ENCODE data around the gene NCF4. TPM values are rescaled to one million over a fixed set of nuclear protein-coding genes. Genes with fewer than 3 reads are reported as not detected.

The NCF4 gene
- total RNA-seq, 1 donor from 2014 or later: 15.6 TPM

DNA sequence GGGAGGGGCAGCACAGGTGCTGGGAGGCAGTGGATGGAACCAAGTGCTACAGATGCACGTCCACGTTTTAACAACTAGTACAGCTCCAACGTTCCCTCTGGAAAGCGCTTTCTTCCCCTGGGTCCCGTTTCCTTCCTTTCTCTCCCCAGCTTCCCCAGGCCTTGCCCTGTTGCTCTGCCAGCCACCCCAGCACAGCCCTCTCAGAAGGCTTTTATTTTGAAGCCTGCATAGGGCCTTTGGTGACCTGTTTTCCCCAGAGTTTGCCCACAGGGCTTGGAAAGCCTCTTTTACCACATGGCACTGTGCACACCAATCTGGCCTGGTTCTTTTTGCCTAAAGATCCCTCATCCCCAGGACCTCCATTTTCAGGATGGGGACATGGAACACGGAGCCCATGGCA, 13.9 kb upstream of the NCF4 start:
- peaks cover 20% of the 10 kb centered on the region for H3K27me3 Mint-ChIP-seq (ENCODE audit: insufficient read depth)
- intact Hi-C loops (cut with micrococcal nuclease): no loop called here
- H3K9me3 Mint-ChIP-seq: no peaks in the 10 kb centered on the region
- no peak for DNase-seq (ENCODE audit: low spot score)
- no peak overlapping the region for H3K4me3 Mint-ChIP-seq
- no peak overlapping the region for H3K27ac Mint-ChIP-seq
- no peaks in the 10 kb centered on the region for H3K36me3 Mint-ChIP-seq (ENCODE audit: low read depth)
- no peaks in the 10 kb centered on the region for H3K4me1 Mint-ChIP-seq (ENCODE audit: low read depth)

- no peaks in the 10 kb centered on the region for H3K9me3 Mint-ChIP-seq
- H3K4me1 Mint-ChIP-seq (ENCODE audit: low read depth): peaks cover 8% of the 10 kb centered on the region
- H3K27ac Mint-ChIP-seq: no peak overlapping the region
- H3K36me3 Mint-ChIP-seq (ENCODE audit: low read depth): no peaks in the 10 kb centered on the region
- intact Hi-C loops (cut with micrococcal nuclease): no loop called here
- no peak for DNase-seq (ENCODE audit: low spot score)
- H3K4me3 Mint-ChIP-seq: no peak overlapping the region
- H3K27me3 Mint-ChIP-seq (ENCODE audit: insufficient read depth): peaks cover 15% of the 10 kb centered on the region
Measured at GRCh38 chr22:36850056-36850455, 10.8 kb upstream of the NCF4 start.

- H3K27me3 Mint-ChIP-seq (ENCODE audit: insufficient read depth): peaks cover 15% of the 10 kb centered on the region
- H3K36me3 Mint-ChIP-seq (ENCODE audit: low read depth): no peaks in the 10 kb centered on the region
- H3K4me1 Mint-ChIP-seq (ENCODE audit: low read depth): peaks cover 8% of the 10 kb centered on the region
Measured at GRCh38 chr22:36850682-36851081, 10.1 kb upstream of the NCF4 start.

GRCh38 chr22:36852056-36852973, 8.5 kb upstream of the NCF4 start:
- Mint-ChIP-seq H3K27me3 (ENCODE audit: insufficient read depth) (peaks cover 12% of the 10 kb centered on the region), H3K9me3 (no peaks in the 10 kb centered on the region), H3K4me1 (ENCODE audit: low read depth) (peaks cover 22% of the 10 kb centered on the region), H3K4me3 (no peak overlapping the region), H3K36me3 (ENCODE audit: low read depth) (no peaks in the 10 kb centered on the region), H3K27ac (peak overlapping the region; percentile 47)
- DNase-seq (ENCODE audit: low spot score): no peak
- intact Hi-C loops (cut with micrococcal nuclease): no loop called here

More at GRCh38 chr22:36850682-36851081, 10.1 kb upstream of the NCF4 start:
- no peak for DNase-seq (ENCODE audit: low spot score)
- intact Hi-C loops (cut with micrococcal nuclease): no loop called here
- no peak overlapping the region for H3K27ac Mint-ChIP-seq
- no peak overlapping the region for H3K4me3 Mint-ChIP-seq
- no peaks in the 10 kb centered on the region for H3K9me3 Mint-ChIP-seq

DNA sequence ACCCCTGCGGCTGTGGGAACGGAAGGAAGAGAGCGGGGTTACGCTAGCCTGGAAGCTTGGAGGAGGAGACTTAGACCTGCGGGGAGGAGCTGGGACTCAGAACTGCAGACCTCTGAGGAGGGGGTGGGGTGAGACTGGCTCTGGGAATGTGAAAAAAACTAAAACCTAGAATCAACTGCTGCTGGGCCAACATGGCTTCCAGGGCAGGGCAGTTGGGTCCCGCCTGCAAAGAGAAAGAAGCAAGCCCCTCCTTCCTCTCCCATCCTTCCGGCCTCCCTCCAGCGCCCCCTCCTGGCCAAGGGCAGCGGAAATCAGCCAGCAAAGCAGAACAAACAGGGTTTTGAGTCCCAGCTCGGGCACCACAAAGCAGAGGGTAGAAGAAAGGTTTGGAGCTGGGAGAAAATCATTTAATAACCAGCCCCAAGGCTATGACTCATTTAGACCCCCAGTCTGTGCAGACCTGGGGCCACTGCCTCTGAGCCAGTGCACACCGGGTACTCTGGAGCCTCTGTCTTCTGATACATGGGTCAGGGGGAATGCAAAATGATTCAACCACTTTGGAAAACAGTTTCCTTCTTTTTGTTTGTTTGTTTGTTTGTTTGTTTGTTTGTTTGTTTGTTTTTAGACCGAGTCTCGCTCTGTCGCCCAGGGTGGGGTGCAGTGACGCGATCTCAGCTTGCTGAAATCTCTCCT, 7.3 kb upstream of the NCF4 start:
- H3K9me3 Mint-ChIP-seq: no peaks in the 10 kb centered on the region
- H3K27ac Mint-ChIP-seq: peak overlapping the region; percentile 73
- intact Hi-C loops (cut with micrococcal nuclease): no loop called here
- peaks cover 12% of the 10 kb centered on the region for H3K27me3 Mint-ChIP-seq (ENCODE audit: insufficient read depth)
- H3K36me3 Mint-ChIP-seq (ENCODE audit: low read depth): no peaks in the 10 kb centered on the region
- H3K4me1 Mint-ChIP-seq (ENCODE audit: low read depth): peaks cover 32% of the 10 kb centered on the region
- H3K4me3 Mint-ChIP-seq: peak overlapping the region; percentile 11
- DNase-seq (ENCODE audit: low spot score): peak; percentile 82

DNA sequence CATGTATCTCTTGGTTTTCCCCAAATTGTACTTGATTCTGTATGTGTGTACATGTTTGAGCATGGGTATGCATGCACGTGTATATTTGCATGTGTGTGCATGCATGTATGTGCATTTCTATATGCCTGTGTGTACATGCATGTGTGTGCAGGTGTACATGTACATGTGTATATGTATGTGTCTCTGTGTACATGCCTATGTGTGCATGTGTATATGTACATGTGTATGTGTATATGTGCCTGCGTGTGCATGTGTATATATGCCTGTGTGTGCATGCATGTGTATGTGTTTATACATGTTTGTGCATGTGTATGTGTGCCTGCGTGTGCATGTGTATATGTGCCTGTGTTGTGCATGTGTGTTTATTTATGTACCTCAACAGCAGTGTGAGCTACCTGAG, 5.3 kb upstream of the NCF4 start:
- DNase-seq (ENCODE audit: low spot score): no peak
- no peaks in the 10 kb centered on the region for H3K36me3 Mint-ChIP-seq (ENCODE audit: low read depth)
- no peaks in the 10 kb centered on the region for H3K9me3 Mint-ChIP-seq
- intact Hi-C loops (cut with micrococcal nuclease): loop anchor here (5.0 kb wide), 1 partner anchor 47 kb away; no protein-coding TSS in a partner anchor
- no peak overlapping the region for H3K4me3 Mint-ChIP-seq
- H3K4me1 Mint-ChIP-seq (ENCODE audit: low read depth): peaks cover 50% of the 10 kb centered on the region
- no peak overlapping the region for H3K27ac Mint-ChIP-seq
- peaks cover 2% of the 10 kb centered on the region for H3K27me3 Mint-ChIP-seq (ENCODE audit: insufficient read depth)

- Mint-ChIP-seq H3K4me3 (peak overlapping the region; percentile 58), H3K27ac (peak overlapping the region; percentile 73), H3K9me3 (no peaks in the 10 kb centered on the region), H3K36me3 (ENCODE audit: low read depth) (no peaks in the 10 kb centered on the region), H3K27me3 (ENCODE audit: insufficient read depth) (peaks cover under 1% of the 10 kb centered on the region), H3K4me1 (ENCODE audit: low read depth) (peaks cover 56% of the 10 kb centered on the region)
- intact Hi-C loops (cut with micrococcal nuclease): loop anchor here (1.0 to 5.0 kb wide), 9 partner anchors 18 to 343 kb away; partner anchors contain the start of gene IFT27
- DNase-seq (ENCODE audit: low spot score): peak; percentile 90
Measured at GRCh38 chr22:36856121-36856791, 4.5 kb upstream of the NCF4 start.

- no peak overlapping the region for H3K27ac Mint-ChIP-seq
- no peak overlapping the region for H3K4me3 Mint-ChIP-seq
- H3K9me3 Mint-ChIP-seq: no peaks in the 10 kb centered on the region
Measured at GRCh38 chr22:36856792-36857135, 4.0 kb upstream of the NCF4 start.

DNA sequence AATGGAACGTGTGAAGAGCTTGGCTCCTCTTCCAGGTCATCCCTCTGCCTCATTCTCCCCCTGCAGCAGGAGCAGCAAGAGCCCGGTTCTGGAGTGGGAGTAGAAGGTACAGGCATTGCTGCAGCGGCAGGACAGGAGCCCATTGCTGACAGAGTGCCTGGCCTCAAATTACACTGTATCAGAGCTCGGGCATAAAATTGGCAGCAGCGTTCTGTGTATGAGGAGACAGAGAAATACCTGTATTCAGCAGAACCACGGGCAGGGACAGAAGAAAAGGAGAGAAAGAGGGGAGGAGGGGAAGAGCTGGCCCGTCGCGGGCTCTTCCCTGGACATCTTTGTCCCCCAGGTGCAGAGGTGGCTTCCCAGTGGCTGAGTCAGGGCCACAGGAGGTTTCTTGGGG, 2.6 kb upstream of the NCF4 start:
- H3K27ac Mint-ChIP-seq: no peak overlapping the region
- no peaks in the 10 kb centered on the region for H3K9me3 Mint-ChIP-seq
- H3K27me3 Mint-ChIP-seq (ENCODE audit: insufficient read depth): no peaks in the 10 kb centered on the region
- no peak overlapping the region for H3K4me3 Mint-ChIP-seq
- H3K4me1 Mint-ChIP-seq (ENCODE audit: low read depth): peaks cover 68% of the 10 kb centered on the region
- H3K36me3 Mint-ChIP-seq (ENCODE audit: low read depth): no peaks in the 10 kb centered on the region
- intact Hi-C loops (cut with micrococcal nuclease): loop anchor here (5.0 kb wide), 1 partner anchor 44 kb away; no protein-coding TSS in a partner anchor
- no peak for DNase-seq (ENCODE audit: low spot score)

More at GRCh38 chr22:36856792-36857135, 4.0 kb upstream of the NCF4 start:
- intact Hi-C loops (cut with micrococcal nuclease): loop anchor here (1.0 to 5.0 kb wide), 9 partner anchors 18 to 342 kb away; partner anchors contain the start of gene IFT27
- no peak for DNase-seq (ENCODE audit: low spot score)
- Mint-ChIP-seq H3K27me3 (ENCODE audit: insufficient read depth) (no peaks in the 10 kb centered on the region), H3K36me3 (ENCODE audit: low read depth) (no peaks in the 10 kb centered on the region), H3K4me1 (ENCODE audit: low read depth) (peaks cover 61% of the 10 kb centered on the region)

- H3K9me3 Mint-ChIP-seq: no peaks in the 10 kb centered on the region
- H3K4me1 Mint-ChIP-seq (ENCODE audit: low read depth): peaks cover 70% of the 10 kb centered on the region
- intact Hi-C loops (cut with micrococcal nuclease): loop anchor here (5.0 kb wide), 1 partner anchor 43 kb away; no protein-coding TSS in a partner anchor
- no peaks in the 10 kb centered on the region for H3K27me3 Mint-ChIP-seq (ENCODE audit: insufficient read depth)
- no peaks in the 10 kb centered on the region for H3K36me3 Mint-ChIP-seq (ENCODE audit: low read depth)
- peak overlapping the region; percentile 53 for H3K27ac Mint-ChIP-seq
- no peak overlapping the region for H3K4me3 Mint-ChIP-seq
- DNase-seq (ENCODE audit: low spot score): no peak
Measured at GRCh38 chr22:36858966-36859365, 1.8 kb upstream of the NCF4 start.

DNA sequence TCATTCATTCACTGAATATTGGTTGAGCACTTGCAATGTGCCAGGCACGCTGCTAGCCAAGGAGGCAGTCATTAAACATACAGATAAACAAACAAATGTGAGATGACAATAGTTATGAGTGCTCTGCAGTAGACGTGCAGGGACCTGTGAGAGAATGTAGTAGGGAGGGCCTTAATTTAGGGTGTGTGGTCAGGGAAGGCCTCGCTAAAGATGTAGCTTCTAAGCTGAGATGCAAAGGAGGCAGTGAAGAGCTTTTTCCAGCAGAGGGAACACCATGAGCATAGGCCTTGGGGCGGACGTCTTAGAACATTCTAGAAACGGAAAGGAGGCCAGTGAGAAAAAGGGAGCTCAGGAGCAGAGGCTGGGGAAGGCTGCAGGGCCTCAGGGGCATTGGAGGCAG, 789 bp upstream of the NCF4 start:
- no peaks in the 10 kb centered on the region for H3K27me3 Mint-ChIP-seq (ENCODE audit: insufficient read depth)
- intact Hi-C loops (cut with micrococcal nuclease): loop anchor here (2.0 kb wide), 1 partner anchor 303 kb away; no protein-coding TSS in a partner anchor
- peaks cover 5% of the 10 kb centered on the region for H3K36me3 Mint-ChIP-seq (ENCODE audit: low read depth)
- H3K4me3 Mint-ChIP-seq: peak overlapping the region; percentile 79
- H3K9me3 Mint-ChIP-seq: no peaks in the 10 kb centered on the region
- H3K27ac Mint-ChIP-seq: peak overlapping the region; percentile 98
- peaks cover 79% of the 10 kb centered on the region for H3K4me1 Mint-ChIP-seq (ENCODE audit: low read depth)
- DNase-seq (ENCODE audit: low spot score): no peak

DNA sequence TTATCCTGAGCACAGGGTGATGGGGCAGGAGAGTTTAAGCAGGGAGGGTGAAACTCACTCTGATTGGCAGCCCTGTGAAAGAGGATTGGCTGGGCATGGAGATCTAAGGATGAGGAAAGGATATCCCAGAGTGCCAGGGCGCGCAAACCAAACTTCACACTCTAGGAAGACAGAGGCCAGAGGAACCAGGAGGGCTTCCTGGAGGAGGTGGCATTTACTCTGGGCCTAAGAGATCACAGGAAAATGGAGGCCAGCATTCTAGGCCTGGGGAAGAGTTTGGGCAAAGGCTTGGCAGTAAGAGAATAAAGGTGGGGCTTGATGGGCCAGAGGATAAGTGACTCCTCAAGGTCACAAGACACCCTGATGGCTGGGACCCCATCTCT, 377 bp upstream of the NCF4 start:
- Mint-ChIP-seq H3K27ac (peak overlapping the region; percentile 98), H3K27me3 (ENCODE audit: insufficient read depth) (no peaks in the 10 kb centered on the region), H3K4me1 (ENCODE audit: low read depth) (peaks cover 83% of the 10 kb centered on the region), H3K9me3 (no peaks in the 10 kb centered on the region), H3K4me3 (peak overlapping the region; percentile 79), H3K36me3 (ENCODE audit: low read depth) (peaks cover 9% of the 10 kb centered on the region)
- no peak for DNase-seq (ENCODE audit: low spot score)
- intact Hi-C loops (cut with micrococcal nuclease): loop anchor here (2.0 kb wide), 1 partner anchor 302 kb away; no protein-coding TSS in a partner anchor
